H9 (cell line): ENCODE results near the gene MGAT4A. TPM values are rescaled to one million over a fixed set of nuclear protein-coding genes. Genes with fewer than 3 reads are reported as not detected.

Experiments
- DNase-seq: peaks from one replicate; pipeline ENCODE4 v3.0.0-alpha.2; 2017
- H2AFZ ChIP-seq: one replicate; pipeline ENCODE4 v1.6.1; 2013; ENCODE audit warnings: mild to moderate bottlenecking, low read length, control low read depth, moderate library complexity
- H2AK5ac ChIP-seq: 2 replicates; pipeline ENCODE4 v1.6.1; 2013; ENCODE audit warnings: low read length, control low read depth, mixed read lengths; ENCODE audit not compliant: insufficient read length
- H2BK120ac ChIP-seq: one replicate; pipeline ENCODE4 v1.6.1; 2013; ENCODE audit warnings: low read depth, mild to moderate bottlenecking, low read length, control low read depth, inconsistent platforms; ENCODE audit not compliant: poor library complexity, severe bottlenecking
- H2BK12ac ChIP-seq: 2 replicates; pipeline ENCODE4 v1.6.1; 2013; ENCODE audit warnings: low read length, control low read depth, mixed read lengths, low read depth; ENCODE audit not compliant: insufficient read length
- H2BK15ac ChIP-seq: 2 replicates; pipeline ENCODE4 v1.6.1; 2013; ENCODE audit warnings: low read depth, low read length, control low read depth
- H2BK20ac ChIP-seq: one replicate; pipeline ENCODE4 v1.6.1; 2013; ENCODE audit warnings: low read depth, mild to moderate bottlenecking, low read length, control low read depth, inconsistent platforms; ENCODE audit not compliant: poor library complexity, severe bottlenecking
- H2BK5ac ChIP-seq: 2 replicates; pipeline ENCODE4 v1.6.1; 2013; ENCODE audit warnings: low read length, control low read depth, mixed read lengths; ENCODE audit not compliant: insufficient read length
- H3K14ac ChIP-seq: 2 replicates; pipeline ENCODE4 v1.6.1; 2013; ENCODE audit warnings: low read length, control low read depth; ENCODE audit not compliant: insufficient read depth
- H3K18ac ChIP-seq: 2 replicates; pipeline ENCODE4 v1.6.1; 2013; ENCODE audit warnings: low read depth, mild to moderate bottlenecking, mixed read lengths, low read length, control low read depth; ENCODE audit not compliant: insufficient read length
- H3K23ac ChIP-seq: 2 replicates; pipeline ENCODE4 v1.6.1; 2013; ENCODE audit warnings: low read length, control low read depth, mixed read lengths, low read depth; ENCODE audit not compliant: insufficient read length
- H3K23me2 ChIP-seq: 2 replicates; pipeline ENCODE4 v1.6.1; 2013; ENCODE audit warnings: low read depth, mild to moderate bottlenecking, mixed read lengths, low read length, control low read depth; ENCODE audit not compliant: insufficient read length, poor library complexity, severe bottlenecking
- H3K27ac ChIP-seq: 2 replicates; pipeline ENCODE4 v1.5.1; 2013; ENCODE audit warnings: low read length, control low read depth, mixed read lengths, low read depth; ENCODE audit not compliant: insufficient read length
- H3K27me3 ChIP-seq: 2 replicates; pipeline ENCODE4 v1.6.1; 2013; ENCODE audit warnings: low read length, control low read depth, inconsistent platforms; ENCODE audit not compliant: insufficient read depth
- H3K4ac ChIP-seq: 2 replicates; pipeline ENCODE4 v1.6.1; 2013; ENCODE audit warnings: low read depth, mild to moderate bottlenecking, control low read depth, inconsistent platforms, low read length, moderate library complexity
- H3K4me1 ChIP-seq: 2 replicates; pipeline ENCODE4 v1.6.1; 2013; ENCODE audit warnings: low read length, control low read depth, inconsistent platforms; ENCODE audit not compliant: insufficient read depth
- H3K4me2 ChIP-seq: 2 replicates; pipeline ENCODE4 v1.6.1; 2013; ENCODE audit warnings: low read length, control low read depth, mixed read lengths; ENCODE audit not compliant: insufficient read length, insufficient read depth
- H3K56ac ChIP-seq: 2 replicates; pipeline ENCODE4 v1.6.1; 2013; ENCODE audit warnings: low read depth, mild to moderate bottlenecking, mixed read lengths, low read length, control low read depth; ENCODE audit not compliant: insufficient read length
- H3K79me1 ChIP-seq: 2 replicates; pipeline ENCODE4 v1.6.1; 2013; ENCODE audit warnings: low read depth, mild to moderate bottlenecking, moderate library complexity, low read length, control low read depth, inconsistent platforms; ENCODE audit not compliant: insufficient read depth, poor library complexity, severe bottlenecking
- H3K79me2 ChIP-seq: 2 replicates; pipeline ENCODE4 v1.6.1; 2013; ENCODE audit warnings: low read length, control low read depth, inconsistent platforms; ENCODE audit not compliant: insufficient read depth
- H3K9ac ChIP-seq: 2 replicates; pipeline ENCODE4 v1.6.1; 2013; ENCODE audit warnings: low read length, control low read depth, mixed read lengths; ENCODE audit not compliant: insufficient read length; ENCODE audit errors: extremely low read depth
- H3K9me3 ChIP-seq: one replicate; pipeline ENCODE4 v1.6.1; 2013; ENCODE audit warnings: low read depth, low read length, inconsistent platforms; ENCODE audit not compliant: control insufficient read depth
- H3T11ph ChIP-seq: one replicate; pipeline ENCODE4 v1.6.1; 2013; ENCODE audit warnings: mild to moderate bottlenecking, low read length, control low read depth, inconsistent platforms
- H4K20me1 ChIP-seq: one replicate; pipeline ENCODE4 v1.6.1; 2013; ENCODE audit not compliant: control insufficient read depth, insufficient read length, insufficient read depth
- H4K5ac ChIP-seq: 2 replicates; pipeline ENCODE4 v1.6.1; 2013; ENCODE audit warnings: low read depth, mild to moderate bottlenecking, mixed read lengths, low read length, control low read depth; ENCODE audit not compliant: insufficient read length
- H4K8ac ChIP-seq: replicated peaks from 2 replicates; pipeline ENCODE4 v1.6.1; 2013; ENCODE audit warnings: low read length, control low read depth, mixed read lengths, low read depth; ENCODE audit not compliant: insufficient read length
- H4K91ac ChIP-seq: 2 replicates; pipeline ENCODE4 v1.6.1; 2013; ENCODE audit warnings: low read depth, mild to moderate bottlenecking, moderate library complexity, mixed read lengths, low read length, control low read depth; ENCODE audit not compliant: insufficient read length
- H3K27ac Mint-ChIP-seq, 3 experiments: 2 replicates in 2 of 3; 3 replicates in 1 of 3; pipeline ENCODE4 v1.8.0; 2020 to 2021; ENCODE audit warnings: mixed read lengths in 3 of 3, mild to moderate bottlenecking in 1 of 3, moderate library complexity in 1 of 3
- H3K27me3 Mint-ChIP-seq: 2 replicates; pipeline ENCODE4 v1.8.0; 2021; ENCODE audit warnings: low read depth, mild to moderate bottlenecking, moderate library complexity, mixed read lengths
- H3K36me3 Mint-ChIP-seq, 3 experiments: 2 replicates in 2 of 3; 3 replicates in 1 of 3; pipeline ENCODE4 v1.8.0; 2020 to 2021; ENCODE audit warnings: low read depth in 3 of 3, mixed read lengths in 3 of 3; ENCODE audit not compliant: insufficient read depth in 1 of 3
- H3K4me1 Mint-ChIP-seq, 2 experiments: 2 replicates each; pipeline ENCODE4 v1.8.0; 2020; ENCODE audit warnings: mixed read lengths in 2 of 2
- H3K4me3 Mint-ChIP-seq, 2 experiments: 2 replicates in 1 of 2; 3 replicates in 1 of 2; pipeline ENCODE4 v1.8.0; 2020 to 2021; ENCODE audit warnings: mild to moderate bottlenecking in 2 of 2, mixed read lengths in 2 of 2, moderate library complexity in 1 of 2
- H3K9me3 Mint-ChIP-seq, 2 experiments: 2 replicates in 1 of 2; 3 replicates in 1 of 2; pipeline ENCODE4 v1.8.0; 2020; ENCODE audit warnings: mild to moderate bottlenecking in 2 of 2, mixed read lengths in 2 of 2, moderate library complexity in 1 of 2
- CTCF ChIP-seq: fragments of 200-600 bp; sonication (generic); conservative IDR thresholded peaks from 3 replicates; pipeline ENCODE4 v1.8.0; 2021; ENCODE audit warnings: antibody characterized with exemption, mild to moderate bottlenecking
- WGBS: extraction: QIAGEN DNeasy Blood & Tissue Kit; methylation state at CpG from one replicate; pipeline ENCODE4 v1.1.7; 2013; ENCODE audit warnings: missing lambda C conversion rate, low lambda C conversion rate, mixed read lengths; ENCODE audit not compliant: insufficient read length; ENCODE audit errors: extremely low coverage; 5-methylcytosine and 5-hydroxymethylcytosine counted together
- total RNA-seq: library from RNA; stranded (reverse); gene quantifications from 2 replicates; pipeline ENCODE4 v1.2.1, GENCODE V29; 2021

Gene MGAT4A
- total RNA-seq, 1 experiment from 2014 or later = 3.5 TPM

- Histone ChIP-seq H3K4me2 (no peak overlapping the region), H3K23me2 (peaks cover 3% of the 10 kb centered on the region), H3T11ph (no peak overlapping the region)
These were observed 5.5 kb upstream of the MGAT4A start for GRCh38 chr2:98736464-98736889.

More at GRCh38 chr2:98736464-98736889, 5.5 kb upstream of the MGAT4A start:
- Histone ChIP-seq H2BK20ac (no peak overlapping the region), H2BK5ac (no peak overlapping the region), H3K18ac (no peak overlapping the region), H3K9ac (no peak overlapping the region), H3K4me1 (no peaks in the 10 kb centered on the region), H3K27me3 (peaks cover 8% of the 10 kb centered on the region; the same call in 1 of the 2 replicates), H2AK5ac (no peak overlapping the region), H2BK15ac (no peak overlapping the region), H3K79me1 (no peaks in the 10 kb centered on the region), H4K8ac (no peak overlapping the region), H4K5ac (no peak overlapping the region), H2AFZ (no peak overlapping the region), H2BK12ac (no peak overlapping the region), H3K27ac (no peak overlapping the region), H3K4ac (no peak overlapping the region), H3K56ac (no peak overlapping the region), H4K20me1 (no peaks in the 10 kb centered on the region), H3K23ac (no peak overlapping the region), H4K91ac (no peak overlapping the region), H3K14ac (no peak overlapping the region), H2BK120ac (no peak overlapping the region), H3K79me2 (no peaks in the 10 kb centered on the region), H3K9me3 (no peaks in the 10 kb centered on the region)
- peaks cover 48% of the 10 kb centered on the region for H3K27me3 Mint-ChIP-seq
- peaks cover 0 to 2% (median 0%) of the 10 kb centered on the region in 3 experiments; a peak in 2 of 7 replicates for H3K36me3 Mint-ChIP-seq
- WGBS = no CpG with 5 or more reads among the region's 2 CpGs
- 0 out of 4 replicates have a peak, but pooled peaks cover 2 to 5% of the 10 kb centered on the region in 2 experiments for H3K4me1 Mint-ChIP-seq
- no peak for DNase-seq
- no peak for TF ChIP-seq CTCF
- H3K9me3 Mint-ChIP-seq = peaks cover 2 to 6% of the 10 kb centered on the region in 2 experiments; a peak in 2 of 5 replicates
- no peak overlapping the region for H3K4me3 Mint-ChIP-seq
- no peak overlapping the region for H3K27ac Mint-ChIP-seq
